Mesothelial cell of epicardium (in vitro differentiated cells): ENCODE results near the gene BNC1. TPM values are rescaled to one million over a fixed set of nuclear protein-coding genes. Genes with fewer than 3 reads are reported as not detected.

ENCODE experiments used
- DNase-seq, 2 experiments: peaks; one replicate each; pipeline ENCODE4 v3.0.0; 2021; ENCODE audit warnings: low spot score in 2 of 2; ENCODE audit not compliant: unreplicated experiment in 2 of 2
- H3K27ac Mint-ChIP-seq: 2 replicates; pipeline ENCODE4 v1.8.0; 2021; ENCODE audit warnings: mixed read lengths
- H3K27me3 Mint-ChIP-seq: 2 replicates; pipeline ENCODE4 v1.8.0; 2021; ENCODE audit warnings: low read depth, mixed read lengths
- H3K36me3 Mint-ChIP-seq: 2 replicates; pipeline ENCODE4 v1.8.0; 2021; ENCODE audit warnings: mixed read lengths
- H3K4me1 Mint-ChIP-seq: 2 replicates; pipeline ENCODE4 v1.8.0; 2021; ENCODE audit warnings: mixed read lengths
- H3K4me3 Mint-ChIP-seq: 2 replicates; pipeline ENCODE4 v1.8.0; 2021; ENCODE audit warnings: mild to moderate bottlenecking, moderate library complexity, mixed read lengths
- H3K9me3 Mint-ChIP-seq: 2 replicates; pipeline ENCODE4 v1.8.0; 2021; ENCODE audit warnings: mixed read lengths
- total RNA-seq: library from RNA; stranded (reverse); gene quantifications from 3 replicates; pipeline ENCODE4 v1.2.1, GENCODE V29; 2021
- TF ChIP-seq, protein P1 (sequence below): fragments of 200-600 bp; sonication (generic); IDR thresholded peaks from one replicate; pipeline ENCODE4 v1.5.0; 2021; ENCODE audit warnings: antibody characterized with exemption; ENCODE audit not compliant: unreplicated experiment

BNC1 gene
- total RNA-seq, 1 donor from 2014 or later, result 50.9 TPM

- H3K4me1 Mint-ChIP-seq, result peaks cover 21% of the 10 kb centered on the region
- no peaks in the 10 kb centered on the region for H3K36me3 Mint-ChIP-seq
- no peaks in the 10 kb centered on the region for H3K27me3 Mint-ChIP-seq
- no peak for DNase-seq
- H3K27ac Mint-ChIP-seq, result no peak overlapping the region
- TF ChIP-seq, protein P1, sequence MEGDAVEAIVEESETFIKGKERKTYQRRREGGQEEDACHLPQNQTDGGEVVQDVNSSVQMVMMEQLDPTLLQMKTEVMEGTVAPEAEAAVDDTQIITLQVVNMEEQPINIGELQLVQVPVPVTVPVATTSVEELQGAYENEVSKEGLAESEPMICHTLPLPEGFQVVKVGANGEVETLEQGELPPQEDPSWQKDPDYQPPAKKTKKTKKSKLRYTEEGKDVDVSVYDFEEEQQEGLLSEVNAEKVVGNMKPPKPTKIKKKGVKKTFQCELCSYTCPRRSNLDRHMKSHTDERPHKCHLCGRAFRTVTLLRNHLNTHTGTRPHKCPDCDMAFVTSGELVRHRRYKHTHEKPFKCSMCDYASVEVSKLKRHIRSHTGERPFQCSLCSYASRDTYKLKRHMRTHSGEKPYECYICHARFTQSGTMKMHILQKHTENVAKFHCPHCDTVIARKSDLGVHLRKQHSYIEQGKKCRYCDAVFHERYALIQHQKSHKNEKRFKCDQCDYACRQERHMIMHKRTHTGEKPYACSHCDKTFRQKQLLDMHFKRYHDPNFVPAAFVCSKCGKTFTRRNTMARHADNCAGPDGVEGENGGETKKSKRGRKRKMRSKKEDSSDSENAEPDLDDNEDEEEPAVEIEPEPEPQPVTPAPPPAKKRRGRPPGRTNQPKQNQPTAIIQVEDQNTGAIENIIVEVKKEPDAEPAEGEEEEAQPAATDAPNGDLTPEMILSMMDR, result no peak
- H3K9me3 Mint-ChIP-seq, result no peaks in the 10 kb centered on the region
- H3K4me3 Mint-ChIP-seq, result no peak overlapping the region
Measured at GRCh38 chr15:83209333-83209732, 75.1 kb downstream of the BNC1 start.

DNA sequence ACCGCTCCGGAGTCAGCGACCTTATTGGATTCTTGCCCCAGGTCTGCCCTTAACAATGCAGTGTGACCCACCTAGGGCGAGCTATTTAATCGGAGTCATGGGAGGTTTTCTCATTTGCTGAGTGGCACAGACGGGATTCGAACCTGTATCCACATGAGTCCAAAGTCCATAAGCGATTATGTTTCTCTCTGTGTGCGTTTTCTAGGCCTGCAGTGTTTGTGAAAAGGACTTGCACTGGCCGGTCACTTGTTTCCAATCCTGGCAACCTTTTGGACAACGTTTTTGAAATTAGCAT is 76.2 kb downstream of the BNC1 start:
- H3K4me3 Mint-ChIP-seq, result no peak overlapping the region
- no peak for DNase-seq
- TF ChIP-seq, protein P1, result no peak
- no peaks in the 10 kb centered on the region for H3K27me3 Mint-ChIP-seq
- no peak overlapping the region for H3K27ac Mint-ChIP-seq
- H3K36me3 Mint-ChIP-seq, result no peaks in the 10 kb centered on the region
- H3K9me3 Mint-ChIP-seq, result no peaks in the 10 kb centered on the region
- H3K4me1 Mint-ChIP-seq, result peaks cover 27% of the 10 kb centered on the region

DNA sequence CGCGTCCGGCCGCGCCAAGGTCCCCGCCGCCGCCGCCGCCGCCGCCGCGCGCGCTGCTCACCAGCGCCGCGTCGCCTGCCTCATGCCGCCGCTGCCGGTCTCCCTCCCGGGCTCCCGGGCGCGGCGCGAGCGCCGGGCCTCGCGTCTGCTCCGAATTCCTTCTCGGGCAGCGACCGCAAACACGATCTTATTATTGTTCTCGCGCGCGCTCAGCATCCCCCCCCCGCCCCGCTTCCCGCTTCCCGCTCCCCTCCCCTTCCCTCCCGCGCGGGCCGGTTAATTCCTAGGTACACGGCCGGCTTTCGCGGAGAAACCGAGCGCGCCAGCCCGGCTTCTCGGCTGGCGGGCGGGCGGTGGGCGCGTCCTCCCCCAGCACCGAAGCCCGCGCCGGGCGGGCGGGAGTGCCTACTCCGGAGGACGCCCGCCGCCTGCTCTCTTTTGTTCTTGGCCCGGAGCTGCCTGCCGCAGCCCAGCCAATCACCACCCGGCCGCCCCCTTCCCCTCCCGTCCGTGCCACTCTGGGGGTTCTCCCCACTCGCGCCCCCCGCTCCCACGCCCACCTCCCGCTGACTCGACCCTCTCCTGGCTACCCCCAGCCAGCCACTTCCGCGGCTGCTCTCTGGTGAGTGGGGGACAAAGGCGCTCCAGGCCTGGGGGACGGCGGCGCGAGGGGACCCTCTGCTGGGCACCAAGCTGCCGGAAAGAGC is 76.7 kb downstream of the BNC1 start, which contains the start of gene HDGFL3:
TSS of gene HDGFL3 (minus strand) at position 164 of the 707 bp plus-strand sequence. CDS start 409 bp downstream, outside the sequence.
- H3K36me3 Mint-ChIP-seq, result no peaks in the 10 kb centered on the region
- H3K27me3 Mint-ChIP-seq, result no peaks in the 10 kb centered on the region
- peaks cover 32% of the 10 kb centered on the region for H3K4me1 Mint-ChIP-seq
- TF ChIP-seq, protein P1, result no peak
- DNase-seq, result peak; percentile 40 to 61
- peak within 1 kb of the TSS; percentile 94 for H3K27ac Mint-ChIP-seq
- H3K4me3 Mint-ChIP-seq, result peak within 1 kb of the TSS; percentile 90
- no peaks in the 10 kb centered on the region for H3K9me3 Mint-ChIP-seq

DNA sequence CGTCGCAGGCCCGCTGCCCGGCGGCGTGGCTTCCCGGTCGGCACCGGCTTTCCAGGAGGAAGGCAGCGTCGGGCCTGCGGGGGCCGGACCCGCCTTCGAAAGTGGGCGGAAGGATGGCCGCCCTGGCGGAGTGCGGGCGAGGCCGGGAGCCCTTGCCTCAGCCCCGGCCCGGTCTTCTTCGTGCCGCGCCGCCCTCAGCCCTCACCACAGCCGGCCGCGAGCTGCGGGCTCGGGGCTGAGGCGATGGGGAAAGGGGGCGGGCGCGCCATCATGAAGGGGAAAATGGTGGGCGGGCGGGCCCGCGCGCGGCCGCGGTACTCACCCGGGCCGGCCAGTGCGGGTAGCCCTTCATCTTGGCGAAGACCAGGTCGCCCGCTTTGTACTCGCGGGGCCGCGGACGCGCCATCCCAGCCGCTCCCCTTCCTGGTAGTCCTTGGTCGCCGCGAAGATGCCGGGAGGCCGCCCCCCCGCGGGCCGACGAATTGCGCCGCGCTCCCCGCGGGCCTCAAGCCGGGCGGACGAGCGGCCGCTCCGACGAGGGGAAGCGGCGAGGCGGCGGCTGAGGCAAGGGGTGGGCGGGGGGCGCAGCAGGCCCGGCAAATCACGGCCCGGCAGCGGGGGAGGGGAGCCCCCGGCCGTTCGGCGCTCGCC is 77.3 kb downstream of the BNC1 start:
- Mint-ChIP-seq H3K4me1 (peaks cover 39% of the 10 kb centered on the region), H3K27me3 (no peaks in the 10 kb centered on the region), H3K27ac (no peak overlapping the region), H3K4me3 (peak overlapping the region; percentile 90), H3K9me3 (no peaks in the 10 kb centered on the region), H3K36me3 (no peaks in the 10 kb centered on the region)
- DNase-seq, result peak; percentile 30 to 63
- TF ChIP-seq, protein P1, result no peak

- H3K4me1 Mint-ChIP-seq, result peaks cover 43% of the 10 kb centered on the region
- no peak for DNase-seq
- TF ChIP-seq, protein P1, result no peak
- H3K27ac Mint-ChIP-seq, result peak overlapping the region; percentile 94
- H3K9me3 Mint-ChIP-seq, result no peaks in the 10 kb centered on the region
- no peaks in the 10 kb centered on the region for H3K27me3 Mint-ChIP-seq
- peak overlapping the region; percentile 90 for H3K4me3 Mint-ChIP-seq
- no peaks in the 10 kb centered on the region for H3K36me3 Mint-ChIP-seq
Measured at GRCh38 chr15:83206526-83207008, 77.9 kb downstream of the BNC1 start.

Other genes with a start within 250 kb of the BNC1 start
- gene BTBD1, start 217.4 kb downstream of the BNC1 start, total RNA-seq, result 33.4 to 37.4 TPM (median 35.0 TPM) in 3 replicates
- gene TM6SF1, start 177.0 kb downstream of the BNC1 start, total RNA-seq, result not detected in 3 replicates
- 92.2 to 97.2 TPM (median 95.7 TPM) in 3 replicates for gene HDGFL3, start 76.8 kb downstream of the BNC1 start, total RNA-seq
- gene SH3GL3, start 162.7 kb upstream of the BNC1 start, total RNA-seq, result 5.7 to 6.1 TPM (median 6.0 TPM) in 3 replicates